Ammon's horn (tissue), 1 donor: ENCODE data around the gene CLIC3.

Experiments used
- DNase-seq: peaks from one replicate; pipeline ENCODE4 v3.0.0-alpha.2; 2016; ENCODE audit warnings: low spot score

The CLIC3 gene

GRCh38 chr9:137030538-137031527 lies 34.5 kb upstream of the CLIC3 start:
- DNase-seq: peak; percentile 35

- no peak for DNase-seq
Observed at GRCh38 chr9:137030006-137030405, 33.6 kb upstream of the CLIC3 start.

- peak; percentile 86 for DNase-seq
Observed at GRCh38 chr9:137029058-137029936, 32.9 kb upstream of the CLIC3 start.

- DNase-seq: peak; percentile 81
Observed at GRCh38 chr9:137028263-137029057, 32.1 kb upstream of the CLIC3 start.

GRCh38 chr9:137027369-137028262 lies 31.2 kb upstream of the CLIC3 start, which contains the start of gene ABCA2:
Gene ABCA2, minus strand, starts transcription at chr9:137028237. Its CDS starts 97 bp downstream, at chr9:137028140.
- no peak for DNase-seq

- no peak for DNase-seq
Observed at GRCh38 chr9:137026828-137027227, 30.5 kb upstream of the CLIC3 start.

GRCh38 chr9:137026384-137026783 lies 30.0 kb upstream of the CLIC3 start:
- DNase-seq: no peak

GRCh38 chr9:137025517-137025966 lies 29.2 kb upstream of the CLIC3 start:
- DNase-seq: peak; percentile 99

- peak; percentile 84 for DNase-seq
Observed at GRCh38 chr9:137023583-137023991, 27.2 kb upstream of the CLIC3 start.

GRCh38 chr9:137023157-137023556 lies 26.8 kb upstream of the CLIC3 start:
- DNase-seq: no peak

- DNase-seq: no peak
Observed at GRCh38 chr9:137022662-137023008, 26.3 kb upstream of the CLIC3 start.

- peak; percentile 96 for DNase-seq
Observed at GRCh38 chr9:137021979-137022661, 25.8 kb upstream of the CLIC3 start.

- no peak for DNase-seq
Observed at GRCh38 chr9:137021568-137021978, 25.2 kb upstream of the CLIC3 start.

GRCh38 chr9:137020771-137021567 lies 24.6 kb upstream of the CLIC3 start:
- DNase-seq: no peak

GRCh38 chr9:137019891-137020683 lies 23.7 kb upstream of the CLIC3 start:
- no peak for DNase-seq

- no peak for DNase-seq
Observed at GRCh38 chr9:137018761-137019559, 22.6 kb upstream of the CLIC3 start.

GRCh38 chr9:137017791-137018497 lies 21.6 kb upstream of the CLIC3 start:
- no peak for DNase-seq
